Measurements from ENCODE around the gene LRP6.

LRP6 gene

DNA sequence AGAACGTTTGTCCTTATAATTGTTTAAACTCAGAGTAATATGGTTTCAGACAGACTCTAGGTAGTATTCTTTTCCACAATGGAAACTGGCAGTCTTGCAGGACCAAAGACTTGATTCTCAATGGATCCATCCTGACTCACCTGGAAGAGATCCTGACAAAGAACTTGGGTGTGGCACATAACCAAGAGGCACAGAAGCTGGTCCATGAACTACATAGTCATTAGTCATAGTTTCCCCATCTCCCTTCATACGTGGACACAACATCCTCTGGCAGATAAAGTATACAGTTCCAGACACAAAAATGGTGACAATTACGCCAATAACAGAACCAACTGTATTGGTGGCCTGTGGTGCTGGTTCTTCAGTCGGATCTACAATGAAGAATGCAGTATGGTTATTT, 140.3 kb downstream of the LRP6 start:
- TF ChIP-seq RARB (CRISPR knock-in tag; IDR thresholded peaks at IDR 0.05) (no peak), ARNTL (CRISPR knock-in tag; IDR thresholded peaks at IDR 0.05; ENCODE audit: borderline replicate concordance, low read depth) (no peak), GLIS3 (CRISPR knock-in tag; IDR thresholded peaks at IDR 0.05) (no peak), BACH2 (CRISPR knock-in tag; IDR thresholded peaks at IDR 0.05; ENCODE audit: borderline replicate concordance) (no peak), ZNF70 (CRISPR knock-in tag; IDR thresholded peaks at IDR 0.05) (no peak), ZC3H10 (CRISPR knock-in tag; IDR thresholded peaks at IDR 0.05) (no peak), ESRRG (CRISPR knock-in tag; IDR thresholded peaks at IDR 0.05) (no peak)
- TF ChIP-seq, protein P1, sequence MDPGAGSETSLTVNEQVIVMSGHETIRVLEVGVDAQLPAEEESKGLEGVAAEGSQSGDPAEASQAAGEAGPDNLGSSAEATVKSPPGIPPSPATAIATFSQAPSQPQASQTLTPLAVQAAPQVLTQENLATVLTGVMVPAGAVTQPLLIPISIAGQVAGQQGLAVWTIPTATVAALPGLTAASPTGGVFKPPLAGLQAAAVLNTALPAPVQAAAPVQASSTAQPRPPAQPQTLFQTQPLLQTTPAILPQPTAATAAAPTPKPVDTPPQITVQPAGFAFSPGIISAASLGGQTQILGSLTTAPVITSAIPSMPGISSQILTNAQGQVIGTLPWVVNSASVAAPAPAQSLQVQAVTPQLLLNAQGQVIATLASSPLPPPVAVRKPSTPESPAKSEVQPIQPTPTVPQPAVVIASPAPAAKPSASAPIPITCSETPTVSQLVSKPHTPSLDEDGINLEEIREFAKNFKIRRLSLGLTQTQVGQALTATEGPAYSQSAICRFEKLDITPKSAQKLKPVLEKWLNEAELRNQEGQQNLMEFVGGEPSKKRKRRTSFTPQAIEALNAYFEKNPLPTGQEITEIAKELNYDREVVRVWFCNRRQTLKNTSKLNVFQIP (CRISPR knock-in tag; IDR thresholded peaks at IDR 0.05; ENCODE audit: borderline replicate concordance, low read depth) = no peak
- TF ChIP-seq, protein P2, sequence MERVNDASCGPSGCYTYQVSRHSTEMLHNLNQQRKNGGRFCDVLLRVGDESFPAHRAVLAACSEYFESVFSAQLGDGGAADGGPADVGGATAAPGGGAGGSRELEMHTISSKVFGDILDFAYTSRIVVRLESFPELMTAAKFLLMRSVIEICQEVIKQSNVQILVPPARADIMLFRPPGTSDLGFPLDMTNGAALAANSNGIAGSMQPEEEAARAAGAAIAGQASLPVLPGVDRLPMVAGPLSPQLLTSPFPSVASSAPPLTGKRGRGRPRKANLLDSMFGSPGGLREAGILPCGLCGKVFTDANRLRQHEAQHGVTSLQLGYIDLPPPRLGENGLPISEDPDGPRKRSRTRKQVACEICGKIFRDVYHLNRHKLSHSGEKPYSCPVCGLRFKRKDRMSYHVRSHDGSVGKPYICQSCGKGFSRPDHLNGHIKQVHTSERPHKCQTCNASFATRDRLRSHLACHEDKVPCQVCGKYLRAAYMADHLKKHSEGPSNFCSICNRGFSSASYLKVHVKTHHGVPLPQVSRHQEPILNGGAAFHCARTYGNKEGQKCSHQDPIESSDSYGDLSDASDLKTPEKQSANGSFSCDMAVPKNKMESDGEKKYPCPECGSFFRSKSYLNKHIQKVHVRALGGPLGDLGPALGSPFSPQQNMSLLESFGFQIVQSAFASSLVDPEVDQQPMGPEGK (CRISPR knock-in tag; IDR thresholded peaks at IDR 0.05; ENCODE audit: borderline replicate concordance) = no peak
- no peak for ATAC-seq

DNA sequence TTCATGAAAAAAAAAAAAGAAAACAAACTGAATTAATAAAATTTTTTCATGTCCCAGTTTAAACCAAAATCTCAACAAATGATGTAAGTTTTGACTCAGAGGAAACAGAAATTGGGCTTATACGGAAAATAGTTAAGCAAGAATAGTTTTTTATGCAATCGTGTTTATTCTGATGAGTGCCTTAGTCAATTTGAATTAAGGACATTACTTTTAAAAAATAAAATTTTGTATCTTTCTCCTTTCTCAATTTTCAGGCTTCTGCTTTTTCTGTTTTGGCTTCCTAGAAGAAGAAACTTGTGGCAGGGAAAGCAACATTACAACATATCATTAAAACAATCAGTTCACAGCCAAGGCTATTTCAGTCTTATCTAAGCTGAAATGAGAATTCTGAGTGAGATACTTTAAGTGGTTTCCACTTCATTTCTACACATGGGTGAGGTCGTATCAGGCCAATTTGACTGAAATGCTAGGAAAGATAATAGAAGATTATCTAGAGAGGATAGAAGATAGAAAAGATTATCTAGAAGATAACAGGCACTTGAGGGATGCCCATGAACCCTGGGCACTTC, 143.7 kb downstream of the LRP6 start:
- ATAC-seq = no peak
- no peak for TF ChIP-seq ZNF70 (CRISPR knock-in tag; IDR thresholded peaks at IDR 0.05)
- no peak for TF ChIP-seq ZC3H10 (CRISPR knock-in tag; IDR thresholded peaks at IDR 0.05)
- TF ChIP-seq BACH2 (CRISPR knock-in tag; IDR thresholded peaks at IDR 0.05; ENCODE audit: borderline replicate concordance) = no peak
- TF ChIP-seq, protein P2 (CRISPR knock-in tag; IDR thresholded peaks at IDR 0.05; ENCODE audit: borderline replicate concordance) = no peak

DNA sequence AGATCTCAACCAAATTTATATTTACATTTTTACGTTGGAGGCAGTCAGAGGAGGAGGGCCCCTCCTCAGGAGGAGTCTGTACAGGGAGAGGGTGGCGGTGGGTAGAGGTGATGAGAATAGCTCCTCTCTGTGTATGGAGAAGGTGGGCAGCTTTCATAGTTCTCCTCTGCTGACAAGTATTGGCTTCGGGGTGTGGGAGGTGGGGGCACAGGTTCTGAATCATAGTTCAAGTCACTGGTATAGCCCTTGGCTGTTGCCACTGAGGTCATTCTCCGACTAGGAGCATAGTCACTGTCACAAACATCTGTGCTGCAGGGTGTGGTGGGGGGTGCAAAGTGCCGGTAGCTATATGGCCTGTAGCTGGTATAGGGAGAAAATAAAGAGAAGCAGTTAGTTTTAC, 145.8 kb downstream of the LRP6 start:
- TF ChIP-seq BACH2 (CRISPR knock-in tag; IDR thresholded peaks at IDR 0.05; ENCODE audit: borderline replicate concordance) (no peak), ISL1 (CRISPR knock-in tag; IDR thresholded peaks at IDR 0.05) (no peak), CSDC2 (CRISPR knock-in tag; IDR thresholded peaks at IDR 0.05) (no peak), PPARA (CRISPR knock-in tag; IDR thresholded peaks at IDR 0.05; ENCODE audit: borderline replicate concordance) (no peak), TCF4 (CRISPR knock-in tag; IDR thresholded peaks at IDR 0.05; ENCODE audit: borderline replicate concordance) (no peak), ZNF70 (CRISPR knock-in tag; IDR thresholded peaks at IDR 0.05) (no peak), ZC3H10 (CRISPR knock-in tag; IDR thresholded peaks at IDR 0.05) (no peak)
- TF ChIP-seq, protein P2 (CRISPR knock-in tag; IDR thresholded peaks at IDR 0.05; ENCODE audit: borderline replicate concordance) = no peak

DNA sequence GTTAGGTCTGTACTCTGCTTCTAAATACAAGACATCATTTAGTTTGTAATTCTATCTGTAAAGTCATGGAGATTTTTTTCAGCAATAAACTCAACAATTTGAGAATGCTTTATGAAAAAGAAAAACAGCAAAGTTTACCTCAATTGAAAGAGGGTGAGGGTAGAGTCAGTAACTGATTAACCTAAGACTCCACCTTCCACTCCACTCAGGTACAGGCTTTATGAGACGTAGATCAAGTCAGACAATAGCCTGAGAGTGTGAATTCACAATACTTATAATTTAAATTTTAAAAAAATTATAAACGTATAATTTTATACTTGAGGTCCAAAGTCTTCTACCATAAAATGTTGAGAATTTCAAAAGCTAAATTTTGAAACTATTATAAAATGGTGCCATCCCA, 150.2 kb downstream of the LRP6 start:
- TF ChIP-seq, protein P1 (CRISPR knock-in tag; IDR thresholded peaks at IDR 0.05; ENCODE audit: borderline replicate concordance, low read depth) = no peak
- TF ChIP-seq, protein P3, sequence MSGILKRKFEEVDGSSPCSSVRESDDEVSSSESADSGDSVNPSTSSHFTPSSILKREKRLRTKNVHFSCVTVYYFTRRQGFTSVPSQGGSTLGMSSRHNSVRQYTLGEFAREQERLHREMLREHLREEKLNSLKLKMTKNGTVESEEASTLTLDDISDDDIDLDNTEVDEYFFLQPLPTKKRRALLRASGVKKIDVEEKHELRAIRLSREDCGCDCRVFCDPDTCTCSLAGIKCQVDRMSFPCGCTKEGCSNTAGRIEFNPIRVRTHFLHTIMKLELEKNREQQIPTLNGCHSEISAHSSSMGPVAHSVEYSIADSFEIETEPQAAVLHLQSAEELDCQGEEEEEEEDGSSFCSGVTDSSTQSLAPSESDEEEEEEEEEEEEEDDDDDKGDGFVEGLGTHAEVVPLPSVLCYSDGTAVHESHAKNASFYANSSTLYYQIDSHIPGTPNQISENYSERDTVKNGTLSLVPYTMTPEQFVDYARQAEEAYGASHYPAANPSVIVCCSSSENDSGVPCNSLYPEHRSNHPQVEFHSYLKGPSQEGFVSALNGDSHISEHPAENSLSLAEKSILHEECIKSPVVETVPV (CRISPR knock-in tag; IDR thresholded peaks at IDR 0.05) = no peak
- TF ChIP-seq, protein P4, sequence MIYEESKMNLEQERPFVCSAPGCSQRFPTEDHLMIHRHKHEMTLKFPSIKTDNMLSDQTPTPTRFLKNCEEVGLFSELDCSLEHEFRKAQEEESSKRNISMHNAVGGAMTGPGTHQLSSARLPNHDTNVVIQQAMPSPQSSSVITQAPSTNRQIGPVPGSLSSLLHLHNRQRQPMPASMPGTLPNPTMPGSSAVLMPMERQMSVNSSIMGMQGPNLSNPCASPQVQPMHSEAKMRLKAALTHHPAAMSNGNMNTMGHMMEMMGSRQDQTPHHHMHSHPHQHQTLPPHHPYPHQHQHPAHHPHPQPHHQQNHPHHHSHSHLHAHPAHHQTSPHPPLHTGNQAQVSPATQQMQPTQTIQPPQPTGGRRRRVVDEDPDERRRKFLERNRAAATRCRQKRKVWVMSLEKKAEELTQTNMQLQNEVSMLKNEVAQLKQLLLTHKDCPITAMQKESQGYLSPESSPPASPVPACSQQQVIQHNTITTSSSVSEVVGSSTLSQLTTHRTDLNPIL (CRISPR knock-in tag; IDR thresholded peaks at IDR 0.05; ENCODE audit: low read depth) = no peak
- no peak for TF ChIP-seq RARB (CRISPR knock-in tag; IDR thresholded peaks at IDR 0.05)
- TF ChIP-seq ZFP3 (CRISPR knock-in tag; IDR thresholded peaks at IDR 0.05) = no peak
- ATAC-seq = no peak

More for the DNA sequence above, 145.8 kb downstream of the LRP6 start:
- ATAC-seq = no peak

All from SK-N-SH treated with all-trans-retinoic acid at 6 μM for 48 hours (cell line).